K562 (cell line): ENCODE results near the gene COL8A2. TPM values are rescaled to one million over a fixed set of nuclear protein-coding genes. Genes with fewer than 3 reads are reported as not detected.

ENCODE experiments used
- ARID2 ChIP-seq: fragments of 450-650 bp; IDR thresholded peaks from 2 replicates; pipeline ENCODE4 v1.6.1; 2017; ENCODE audit warnings: antibody characterized with exemption, mild to moderate bottlenecking
- CBFB ChIP-seq: sonication (generic); formaldehyde crosslinking; IDR thresholded peaks from 2 replicates; pipeline ENCODE4 v1.4.0; 2020; ENCODE audit warnings: mild to moderate bottlenecking, missing genetic modification reagents
- CC2D1A ChIP-seq: fragments of 450-650 bp; IDR thresholded peaks from 2 replicates; pipeline ENCODE4 v1.6.1; 2017; ENCODE audit warnings: mild to moderate bottlenecking
- ESRRA ChIP-seq: fragments of 450-650 bp; IDR thresholded peaks from 2 replicates; pipeline ENCODE4 v1.6.1; 2014; ENCODE audit warnings: low read depth, mild to moderate bottlenecking, moderate library complexity, borderline replicate concordance
- HLTF ChIP-seq: fragments of 450-650 bp; IDR thresholded peaks from 2 replicates; pipeline ENCODE4 v1.6.1; 2016
- L3MBTL2 ChIP-seq: fragments of 450-650 bp; IDR thresholded peaks from 2 replicates; pipeline ENCODE4 v1.6.1; 2016; ENCODE audit warnings: mild to moderate bottlenecking, moderate library complexity
- MAZ ChIP-seq, 2 experiments: fragments of 450-650 bp in 1 of 2; sonication (generic) in 1 of 2; formaldehyde crosslinking; IDR thresholded peaks in 1 of 2; conservative IDR thresholded peaks in 1 of 2; 2 replicates each; pipeline versions ENCODE4 v1.4.0 to v1.5.0; 2020; ENCODE audit warnings: mild to moderate bottlenecking in 1 of 2, missing genetic modification reagents in 1 of 2
- MTA3 ChIP-seq: fragments of 450-650 bp; formaldehyde crosslinking; IDR thresholded peaks from 2 replicates; pipeline ENCODE4 v1.6.1; 2017; ENCODE audit warnings: mild to moderate bottlenecking, borderline replicate concordance
- NBN ChIP-seq: fragments of 450-650 bp; IDR thresholded peaks from 2 replicates; pipeline ENCODE4 v1.6.1; 2016; ENCODE audit warnings: low read depth, mild to moderate bottlenecking
- OTX1 ChIP-seq: fragments of 450-650 bp; formaldehyde crosslinking; IDR thresholded peaks from 2 replicates; pipeline ENCODE4 v1.4.0; 2022; ENCODE audit warnings: mild to moderate bottlenecking
- RAD21 ChIP-seq, 2 experiments: fragments of 250-450 bp in 1 of 2; fragments of 450-650 bp in 1 of 2; sonication (Bioruptor Pico) in 1 of 2; formaldehyde crosslinking in 1 of 2; IDR thresholded peaks in 1 of 2; conservative IDR thresholded peaks in 1 of 2; 2 replicates each; pipeline versions ENCODE4 v1.4.0 to v1.8.0; 2020 to 2022; ENCODE audit warnings: mild to moderate bottlenecking in 2 of 2, moderate library complexity in 1 of 2
- SIN3A ChIP-seq, 2 experiments: fragments of 150-350 bp in 1 of 2; IDR thresholded peaks; 2 replicates each; pipeline ENCODE4 v1.6.1; 2011 to 2016; ENCODE audit warnings: borderline replicate concordance in 2 of 2, low read depth in 2 of 2, low read length in 2 of 2, mild to moderate bottlenecking in 2 of 2, moderate library complexity in 2 of 2; ENCODE audit not compliant: control insufficient read depth in 1 of 2
- SMC3 ChIP-seq: conservative IDR thresholded peaks from 2 replicates; pipeline ENCODE4 v1.6.1; 2011; ENCODE audit warnings: low read depth, low read length, improper control_type of control experiment; ENCODE audit not compliant: insufficient read depth
- TEAD1 ChIP-seq, 2 experiments: fragments of 450-650 bp in 1 of 2; sonication (generic) in 1 of 2; formaldehyde crosslinking; IDR thresholded peaks; 2 replicates each; pipeline versions ENCODE4 v1.4.0 to v1.8.0; 2020 to 2022; ENCODE audit warnings: mild to moderate bottlenecking in 2 of 2, missing genetic modification reagents in 1 of 2
- ZBTB7A ChIP-seq: IDR thresholded peaks from 2 replicates; pipeline ENCODE4 v1.6.1; 2011; ENCODE audit warnings: low read depth, mild to moderate bottlenecking, low read length, moderate library complexity, borderline replicate concordance; ENCODE audit not compliant: control insufficient read depth
- polyA plus RNA-seq, 8 experiments: library from polyadenylated mRNA; depleted of rRNA in 4 of 8; stranded (reverse) in 5 of 8; unstranded in 3 of 8; fragments of >200 nt; fragmentation: Nextera tagmentation in 2 of 8; fragmentation: Illumina TruSeq in 1 of 8; extraction: Ambion mirVana in 2 of 8; extraction: Trizol in 1 of 8; gene quantifications; 2 replicates each; pipeline versions ENCODE4 v1.2.1 to v1.2.3, GENCODE V29; 2011 to 2014; ENCODE audit warnings: inconsistent platforms in 1 of 8, missing spikeins in 1 of 8
- total RNA-seq, 7 experiments: library from RNA; depleted of rRNA in 6 of 7; stranded (reverse); fragments of >200 nt in 6 of 7; fragmentation: Illumina TruSeq in 2 of 7; extraction: Trizol in 2 of 7; gene quantifications; 2 replicates each; pipeline versions ENCODE4 v1.2.1 to v1.2.3, GENCODE V29; 2011 to 2021; ENCODE audit warnings: low replicate concordance in 1 of 7
- TF ChIP-seq, protein P1 (sequence below): fragments of 450-650 bp; formaldehyde crosslinking; IDR thresholded peaks from 2 replicates; pipeline ENCODE4 v1.4.0; 2020; ENCODE audit warnings: mild to moderate bottlenecking, moderate library complexity
- TF ChIP-seq, protein P2 (sequence below): fragments of 450-650 bp; IDR thresholded peaks from 2 replicates; pipeline ENCODE4 v1.7.0; 2016; ENCODE audit warnings: borderline replicate concordance
- TF ChIP-seq, protein P3 (sequence below), 2 experiments: IDR thresholded peaks; 2 replicates each; pipeline ENCODE4 v1.6.1; 2012; ENCODE audit warnings: improper control_type of control experiment in 2 of 2, low read depth in 2 of 2, low read length in 2 of 2, borderline replicate concordance in 1 of 2
- TF ChIP-seq, protein P4 (sequence below): fragments of 450-650 bp; IDR thresholded peaks from 2 replicates; pipeline ENCODE4 v1.6.1; 2016; ENCODE audit warnings: borderline replicate concordance

The COL8A2 gene
- total and polyA plus RNA-seq, 9 of the 15 experiments (the other 6 are each of a cell fraction or from before 2014, with no cell fraction given) = 0.03 to 0.14 (median 0.04) TPM; not detected in 5

DNA sequence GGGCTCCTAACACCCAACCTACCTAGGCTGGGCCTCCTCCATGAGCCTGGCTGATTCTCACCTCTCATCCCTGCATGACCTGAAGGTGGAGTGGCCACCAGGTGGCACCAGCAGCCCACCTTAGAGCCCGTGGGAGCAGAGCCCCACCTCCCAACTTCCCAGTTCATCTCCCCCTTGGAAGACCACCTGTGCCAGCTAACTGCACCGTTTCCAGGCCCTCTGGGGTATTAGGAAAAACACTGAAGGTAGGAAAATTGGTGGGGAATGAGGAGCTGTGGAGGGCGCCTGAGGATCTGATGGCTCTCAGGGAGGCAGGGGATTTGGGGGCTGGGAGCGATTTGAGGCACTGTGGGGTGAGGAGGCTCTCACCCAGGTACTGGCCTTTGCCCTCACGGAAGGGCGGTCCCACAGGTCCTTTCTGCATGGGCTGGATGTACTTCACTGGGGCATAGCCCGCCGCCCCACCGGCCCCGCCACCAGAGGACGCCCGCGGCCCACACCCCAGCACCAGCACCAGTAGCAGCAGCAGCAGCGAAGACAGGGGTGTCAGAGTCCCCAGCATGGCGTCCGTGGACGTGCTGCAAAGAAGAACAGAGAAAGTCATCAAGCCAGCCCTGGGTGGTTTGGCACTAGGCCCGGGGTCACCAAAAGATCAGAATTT is 25.2 kb downstream of the COL8A2 start (continued):
- TF ChIP-seq, protein P1, sequence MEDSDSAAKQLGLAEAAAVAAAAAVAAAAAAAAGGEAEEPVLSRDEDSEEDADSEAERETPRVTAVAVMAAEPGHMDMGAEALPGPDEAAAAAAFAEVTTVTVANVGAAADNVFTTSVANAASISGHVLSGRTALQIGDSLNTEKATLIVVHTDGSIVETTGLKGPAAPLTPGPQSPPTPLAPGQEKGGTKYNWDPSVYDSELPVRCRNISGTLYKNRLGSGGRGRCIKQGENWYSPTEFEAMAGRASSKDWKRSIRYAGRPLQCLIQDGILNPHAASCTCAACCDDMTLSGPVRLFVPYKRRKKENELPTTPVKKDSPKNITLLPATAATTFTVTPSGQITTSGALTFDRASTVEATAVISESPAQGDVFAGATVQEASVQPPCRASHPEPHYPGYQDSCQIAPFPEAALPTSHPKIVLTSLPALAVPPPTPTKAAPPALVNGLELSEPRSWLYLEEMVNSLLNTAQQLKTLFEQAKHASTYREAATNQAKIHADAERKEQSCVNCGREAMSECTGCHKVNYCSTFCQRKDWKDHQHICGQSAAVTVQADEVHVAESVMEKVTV (CRISPR knock-in tag) = peak; percentile 93
- TF ChIP-seq OTX1 (CRISPR knock-in tag) (0 out of 2 replicates have a peak, but pooled peaks have one; percentile 52), NBN (peak; percentile 53; the same call in 1 of the 2 replicates), ARID2 (peak; percentile 82), MTA3 (peak; percentile 85), TEAD1 (CRISPR knock-in tag; IDR thresholded peaks at IDR 0.05) (peak in 1 of 2 experiments; percentile 79; a peak in 1 of 4 replicates), RAD21 (CRISPR knock-in tag; conservative IDR thresholded peaks at IDR 0.05 in 1 of 2, IDR thresholded peaks at IDR 0.05 in 1 of 2) (peak; percentile 95), HLTF (peak; percentile 81), SIN3A (IDR thresholded peaks at IDR 0.05; ENCODE audit: borderline replicate concordance in 2 of 2, control insufficient read depth in 1 of 2, low read depth in 2 of 2, low read length in 2 of 2) (peak in 1 of 2 experiments; percentile 65; a peak in 1 of 4 replicates), CC2D1A (peak; percentile 91), SMC3 (peak; percentile 97), L3MBTL2 (no peak), ZBTB7A (peak; percentile 71; the same call in 1 of the 2 replicates), MAZ (CRISPR knock-in tag; conservative IDR thresholded peaks at IDR 0.05 in 1 of 2, IDR thresholded peaks at IDR 0.05 in 1 of 2) (peak; percentile 42 to 63; a peak in 3 of 4 replicates), ESRRA (peak; percentile 31; the same call in 1 of the 2 replicates), CBFB (peak; percentile 52; the same call in 1 of the 2 replicates)
- TF ChIP-seq, protein P2, sequence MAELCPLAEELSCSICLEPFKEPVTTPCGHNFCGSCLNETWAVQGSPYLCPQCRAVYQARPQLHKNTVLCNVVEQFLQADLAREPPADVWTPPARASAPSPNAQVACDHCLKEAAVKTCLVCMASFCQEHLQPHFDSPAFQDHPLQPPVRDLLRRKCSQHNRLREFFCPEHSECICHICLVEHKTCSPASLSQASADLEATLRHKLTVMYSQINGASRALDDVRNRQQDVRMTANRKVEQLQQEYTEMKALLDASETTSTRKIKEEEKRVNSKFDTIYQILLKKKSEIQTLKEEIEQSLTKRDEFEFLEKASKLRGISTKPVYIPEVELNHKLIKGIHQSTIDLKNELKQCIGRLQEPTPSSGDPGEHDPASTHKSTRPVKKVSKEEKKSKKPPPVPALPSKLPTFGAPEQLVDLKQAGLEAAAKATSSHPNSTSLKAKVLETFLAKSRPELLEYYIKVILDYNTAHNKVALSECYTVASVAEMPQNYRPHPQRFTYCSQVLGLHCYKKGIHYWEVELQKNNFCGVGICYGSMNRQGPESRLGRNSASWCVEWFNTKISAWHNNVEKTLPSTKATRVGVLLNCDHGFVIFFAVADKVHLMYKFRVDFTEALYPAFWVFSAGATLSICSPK = no peak
- TF ChIP-seq, protein P3, sequence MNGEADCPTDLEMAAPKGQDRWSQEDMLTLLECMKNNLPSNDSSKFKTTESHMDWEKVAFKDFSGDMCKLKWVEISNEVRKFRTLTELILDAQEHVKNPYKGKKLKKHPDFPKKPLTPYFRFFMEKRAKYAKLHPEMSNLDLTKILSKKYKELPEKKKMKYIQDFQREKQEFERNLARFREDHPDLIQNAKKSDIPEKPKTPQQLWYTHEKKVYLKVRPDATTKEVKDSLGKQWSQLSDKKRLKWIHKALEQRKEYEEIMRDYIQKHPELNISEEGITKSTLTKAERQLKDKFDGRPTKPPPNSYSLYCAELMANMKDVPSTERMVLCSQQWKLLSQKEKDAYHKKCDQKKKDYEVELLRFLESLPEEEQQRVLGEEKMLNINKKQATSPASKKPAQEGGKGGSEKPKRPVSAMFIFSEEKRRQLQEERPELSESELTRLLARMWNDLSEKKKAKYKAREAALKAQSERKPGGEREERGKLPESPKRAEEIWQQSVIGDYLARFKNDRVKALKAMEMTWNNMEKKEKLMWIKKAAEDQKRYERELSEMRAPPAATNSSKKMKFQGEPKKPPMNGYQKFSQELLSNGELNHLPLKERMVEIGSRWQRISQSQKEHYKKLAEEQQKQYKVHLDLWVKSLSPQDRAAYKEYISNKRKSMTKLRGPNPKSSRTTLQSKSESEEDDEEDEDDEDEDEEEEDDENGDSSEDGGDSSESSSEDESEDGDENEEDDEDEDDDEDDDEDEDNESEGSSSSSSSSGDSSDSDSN (IDR thresholded peaks at IDR 0.05; ENCODE audit: borderline replicate concordance in 1 of 2, low read depth in 2 of 2, low read length in 2 of 2) = no peak
- TF ChIP-seq, protein P4, sequence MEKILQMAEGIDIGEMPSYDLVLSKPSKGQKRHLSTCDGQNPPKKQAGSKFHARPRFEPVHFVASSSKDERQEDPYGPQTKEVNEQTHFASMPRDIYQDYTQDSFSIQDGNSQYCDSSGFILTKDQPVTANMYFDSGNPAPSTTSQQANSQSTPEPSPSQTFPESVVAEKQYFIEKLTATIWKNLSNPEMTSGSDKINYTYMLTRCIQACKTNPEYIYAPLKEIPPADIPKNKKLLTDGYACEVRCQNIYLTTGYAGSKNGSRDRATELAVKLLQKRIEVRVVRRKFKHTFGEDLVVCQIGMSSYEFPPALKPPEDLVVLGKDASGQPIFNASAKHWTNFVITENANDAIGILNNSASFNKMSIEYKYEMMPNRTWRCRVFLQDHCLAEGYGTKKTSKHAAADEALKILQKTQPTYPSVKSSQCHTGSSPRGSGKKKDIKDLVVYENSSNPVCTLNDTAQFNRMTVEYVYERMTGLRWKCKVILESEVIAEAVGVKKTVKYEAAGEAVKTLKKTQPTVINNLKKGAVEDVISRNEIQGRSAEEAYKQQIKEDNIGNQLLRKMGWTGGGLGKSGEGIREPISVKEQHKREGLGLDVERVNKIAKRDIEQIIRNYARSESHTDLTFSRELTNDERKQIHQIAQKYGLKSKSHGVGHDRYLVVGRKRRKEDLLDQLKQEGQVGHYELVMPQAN = peak; percentile 51; the same call in 1 of the 2 replicates
